SK-N-MC (cell line): ENCODE data around the gene PANK2.

Source experiments
- EZH2 ChIP-seq: fragments of 200-600 bp; sonication (generic); IDR thresholded peaks from one replicate; pipeline ENCODE4 v1.6.1; 2017; ENCODE audit warnings: antibody characterized with exemption
- FOXP2 ChIP-seq: optimal IDR thresholded peaks from 2 replicates; pipeline ENCODE3; 2011; ENCODE audit warnings: mild to moderate bottlenecking, moderate library complexity; ENCODE audit not compliant: insufficient read depth; ENCODE audit errors: extremely low read length, control extremely low read depth
- POLR2AphosphoS5 ChIP-seq: IDR thresholded peaks from 2 replicates; pipeline ENCODE4 v1.6.1; 2012; ENCODE audit warnings: mild to moderate bottlenecking, low read depth, low read length, borderline replicate concordance

- TF ChIP-seq POLR2AphosphoS5 (no peak), EZH2 (no peak), FOXP2 (no peak)
Measured at GRCh38 chr20:3935295-3935955, 46.2 kb downstream of the PANK2 start.
